ENCODE data around the gene TFB1M. TPM values are rescaled to one million over a fixed set of nuclear protein-coding genes. Genes with fewer than 3 reads are reported as not detected.
"Not testable (repeated sequence)": the region's sequence is repeated elsewhere in the genome, so short reads cannot be mapped to it uniquely, and the experiment has no call there.

Gene TFB1M
- polyA plus RNA-seq, 1 experiment: 20.4 TPM

DNA sequence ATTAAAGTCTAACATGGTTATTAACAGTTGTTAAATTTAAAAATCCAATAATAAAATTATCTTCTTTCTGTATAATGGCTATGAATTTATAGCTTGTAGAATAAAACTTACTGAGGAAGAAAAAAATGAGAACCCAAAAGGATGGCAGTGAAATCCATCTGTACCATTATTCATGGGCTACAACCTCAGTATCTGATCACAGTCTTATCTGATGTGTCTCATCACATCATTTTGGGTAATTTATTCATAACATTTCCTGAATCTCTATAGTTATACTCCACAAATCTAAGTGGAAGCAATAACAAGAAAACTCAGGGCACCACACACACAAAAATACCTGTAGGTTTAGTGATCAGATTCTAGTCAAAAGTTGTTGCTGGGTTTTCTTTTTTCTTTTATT is 43.1 kb downstream of the TFB1M start:
- POLR2A ChIA-PET: no interaction called here
- TF ChIP-seq, protein P1, sequence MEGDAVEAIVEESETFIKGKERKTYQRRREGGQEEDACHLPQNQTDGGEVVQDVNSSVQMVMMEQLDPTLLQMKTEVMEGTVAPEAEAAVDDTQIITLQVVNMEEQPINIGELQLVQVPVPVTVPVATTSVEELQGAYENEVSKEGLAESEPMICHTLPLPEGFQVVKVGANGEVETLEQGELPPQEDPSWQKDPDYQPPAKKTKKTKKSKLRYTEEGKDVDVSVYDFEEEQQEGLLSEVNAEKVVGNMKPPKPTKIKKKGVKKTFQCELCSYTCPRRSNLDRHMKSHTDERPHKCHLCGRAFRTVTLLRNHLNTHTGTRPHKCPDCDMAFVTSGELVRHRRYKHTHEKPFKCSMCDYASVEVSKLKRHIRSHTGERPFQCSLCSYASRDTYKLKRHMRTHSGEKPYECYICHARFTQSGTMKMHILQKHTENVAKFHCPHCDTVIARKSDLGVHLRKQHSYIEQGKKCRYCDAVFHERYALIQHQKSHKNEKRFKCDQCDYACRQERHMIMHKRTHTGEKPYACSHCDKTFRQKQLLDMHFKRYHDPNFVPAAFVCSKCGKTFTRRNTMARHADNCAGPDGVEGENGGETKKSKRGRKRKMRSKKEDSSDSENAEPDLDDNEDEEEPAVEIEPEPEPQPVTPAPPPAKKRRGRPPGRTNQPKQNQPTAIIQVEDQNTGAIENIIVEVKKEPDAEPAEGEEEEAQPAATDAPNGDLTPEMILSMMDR (IDR thresholded peaks at IDR 0.05; ENCODE audit: low read depth, low read length): no peak
- DNase-seq (ENCODE audit: low read depth, low spot score): no peak
- no peaks in the 10 kb centered on the region for H3K9me3 ChIP-seq (ENCODE audit: control insufficient read depth, insufficient read depth, low read length)
- CTCF ChIA-PET: interaction anchor here (0.9 to 1.8 kb wide), 4 partner anchors 17 to 595 kb away, joined by 3 to 6 read pairs (median 4); no protein-coding TSS in a partner anchor
- no peaks in the 10 kb centered on the region for H3K27me3 ChIP-seq (ENCODE audit: control insufficient read depth, insufficient read depth, low read length)
- no peak overlapping the region for H3K4me3 ChIP-seq (ENCODE audit: low read depth, low read length)
- H3K27ac ChIP-seq (ENCODE audit: low read depth, low read length): no peak overlapping the region

DNA sequence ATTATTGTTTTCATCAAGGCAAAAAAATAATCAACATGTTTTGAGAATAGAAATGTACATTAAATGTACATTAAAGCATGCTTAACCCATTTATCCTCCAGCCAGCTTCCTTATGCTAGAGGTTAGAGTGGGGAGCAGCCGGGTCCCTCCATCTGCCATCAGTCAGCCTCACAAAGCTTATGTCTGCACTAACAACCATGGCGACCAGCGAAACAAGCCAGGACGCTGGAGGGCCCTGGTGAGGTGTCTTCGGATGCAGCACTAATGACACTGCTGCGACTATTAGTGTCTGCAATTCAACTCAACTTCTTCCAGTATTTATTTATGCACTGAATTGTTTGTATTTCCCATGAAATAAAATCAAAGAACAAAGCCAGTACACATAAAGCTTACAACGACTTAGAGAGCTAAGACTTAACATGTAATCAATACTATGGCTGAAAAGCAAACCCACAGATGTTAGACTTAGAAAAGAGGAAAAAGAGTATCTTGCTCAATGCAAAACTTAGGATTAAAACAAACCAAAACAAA is 43.7 kb downstream of the TFB1M start:
- CTCF ChIA-PET: interaction anchor here (0.6 to 1.8 kb wide), 5 partner anchors 17 to 465 kb away, joined by 3 to 6 read pairs (median 4); no protein-coding TSS in a partner anchor
- no peak overlapping the region for H3K27ac ChIP-seq (ENCODE audit: low read depth, low read length)
- TF ChIP-seq, protein P1 (IDR thresholded peaks at IDR 0.05; ENCODE audit: low read depth, low read length): no peak
- no peaks in the 10 kb centered on the region for H3K27me3 ChIP-seq (ENCODE audit: control insufficient read depth, insufficient read depth, low read length)
- no peak overlapping the region for H3K4me3 ChIP-seq (ENCODE audit: low read depth, low read length)
- no peaks in the 10 kb centered on the region for H3K9me3 ChIP-seq (ENCODE audit: control insufficient read depth, insufficient read depth, low read length)
- POLR2A ChIA-PET: no interaction called here
- DNase-seq (ENCODE audit: low read depth, low spot score): no peak

DNA sequence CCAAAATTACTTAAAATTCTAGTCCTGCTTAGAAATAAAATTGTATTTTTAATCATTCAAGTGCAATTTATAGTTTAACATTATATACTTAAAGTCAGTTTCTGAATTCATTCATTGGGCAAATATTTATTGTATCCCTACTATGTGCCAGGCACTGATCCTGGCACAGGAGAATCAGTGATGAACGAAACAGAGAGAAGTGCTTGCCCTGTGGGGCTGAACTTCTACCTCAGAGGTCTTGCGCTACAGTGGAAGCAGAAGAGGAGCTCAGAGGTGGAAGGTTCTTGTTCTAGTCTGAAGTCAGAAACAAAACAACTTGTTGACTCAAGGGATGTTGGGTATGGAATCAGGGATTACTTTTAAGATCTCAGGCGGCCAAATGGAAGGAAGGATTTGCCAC is 44.5 kb downstream of the TFB1M start:
- TF ChIP-seq, protein P1 (IDR thresholded peaks at IDR 0.05; ENCODE audit: low read depth, low read length): no peak
- H3K27me3 ChIP-seq (ENCODE audit: control insufficient read depth, insufficient read depth, low read length): no peaks in the 10 kb centered on the region
- ChIA-PET POLR2A (no interaction called here), CTCF (interaction anchor here (0.9 to 1.8 kb wide), 4 partner anchors 18 to 402 kb away, joined by 3 to 6 read pairs (median 4); no protein-coding TSS in a partner anchor)
- no peak overlapping the region for H3K4me3 ChIP-seq (ENCODE audit: low read depth, low read length)
- no peak overlapping the region for H3K27ac ChIP-seq (ENCODE audit: low read depth, low read length)
- no peaks in the 10 kb centered on the region for H3K9me3 ChIP-seq (ENCODE audit: control insufficient read depth, insufficient read depth, low read length)
- DNase-seq (ENCODE audit: low read depth, low spot score): no peak

DNA sequence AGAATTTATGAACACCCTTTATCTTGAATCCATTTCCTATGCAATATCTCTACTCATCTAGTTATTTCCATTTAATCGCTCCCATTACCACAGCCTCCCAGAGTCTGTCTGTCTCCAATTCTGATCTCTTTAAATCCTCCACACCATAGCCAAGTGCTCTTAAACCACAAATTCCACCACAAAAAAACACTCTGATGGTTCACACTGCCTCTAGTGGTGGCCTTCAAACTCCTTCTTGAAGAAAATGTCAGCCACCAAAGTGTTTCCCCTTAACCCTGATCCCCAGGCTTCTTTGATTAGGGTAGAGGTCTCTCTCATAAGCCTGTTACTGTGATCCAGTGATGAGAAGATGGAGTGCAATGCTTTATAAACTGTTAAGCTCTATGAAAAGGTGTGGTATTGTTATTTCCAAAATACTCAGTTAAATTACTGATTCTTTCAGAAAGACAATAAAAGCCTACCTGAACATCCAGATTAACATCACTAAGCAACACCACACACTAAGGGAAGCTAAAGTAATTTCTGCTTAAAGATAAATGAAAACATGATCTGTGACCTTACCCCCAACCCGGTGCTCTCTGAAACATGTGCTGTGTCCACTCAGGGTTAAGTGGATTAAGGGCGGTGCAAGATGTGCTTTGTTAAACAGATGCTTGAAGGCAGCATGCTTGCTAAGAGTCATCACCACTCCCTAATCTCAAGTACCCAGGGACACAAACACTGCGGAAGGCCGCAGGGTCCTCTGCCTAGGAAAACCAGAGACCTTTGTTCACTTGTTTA is 46.0 kb downstream of the TFB1M start:
- H3K27me3 ChIP-seq (ENCODE audit: control insufficient read depth, insufficient read depth, low read length); H3K9me3 ChIP-seq (ENCODE audit: control insufficient read depth, insufficient read depth, low read length); POLR2A ChIA-PET; DNase-seq (ENCODE audit: low read depth, low spot score); H3K27ac ChIP-seq (ENCODE audit: low read depth, low read length); H3K4me3 ChIP-seq (ENCODE audit: low read depth, low read length): not testable (repeated sequence)
- TF ChIP-seq, protein P1 (IDR thresholded peaks at IDR 0.05; ENCODE audit: low read depth, low read length): peak; percentile 66
- CTCF ChIA-PET: interaction anchor here (0.6 to 1.9 kb wide), 23 partner anchors 8 to 421 kb away, joined by 3 to 14 read pairs (median 4); no protein-coding TSS in a partner anchor

DNA sequence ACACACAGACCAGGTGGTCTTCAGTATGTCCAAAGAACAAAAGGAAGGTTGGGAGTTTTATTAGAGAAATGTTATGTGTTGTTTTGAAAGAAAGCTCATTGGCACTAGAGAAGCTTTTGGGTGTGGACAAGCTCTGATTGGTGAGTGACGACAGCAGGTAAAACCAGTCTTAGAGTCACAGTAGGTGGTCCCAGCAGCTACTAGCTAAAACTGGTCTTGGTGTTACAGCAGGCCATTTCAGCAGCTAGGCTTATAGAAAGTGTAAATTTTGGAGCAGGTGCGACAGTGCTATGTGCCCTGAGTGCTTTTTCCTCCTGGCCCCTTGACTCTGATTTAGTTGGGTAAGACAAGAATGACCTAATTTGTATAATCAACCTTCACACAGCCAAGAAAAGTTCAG is 46.9 kb downstream of the TFB1M start:
- Histone ChIP-seq H3K4me3 (ENCODE audit: low read depth, low read length) (no peak overlapping the region), H3K9me3 (ENCODE audit: control insufficient read depth, insufficient read depth, low read length) (no peaks in the 10 kb centered on the region), H3K27ac (ENCODE audit: low read depth, low read length) (no peak overlapping the region), H3K27me3 (ENCODE audit: control insufficient read depth, insufficient read depth, low read length) (no peaks in the 10 kb centered on the region)
- ChIA-PET CTCF (interaction anchor here (0.7 to 1.9 kb wide), 11 partner anchors 9 to 399 kb away, joined by 3 to 14 read pairs (median 6); no protein-coding TSS in a partner anchor), POLR2A (no interaction called here)
- DNase-seq (ENCODE audit: low read depth, low spot score): no peak
- TF ChIP-seq, protein P1 (IDR thresholded peaks at IDR 0.05; ENCODE audit: low read depth, low read length): no peak
